Measurements from ENCODE around the gene HDAC8. TPM values are rescaled to one million over a fixed set of nuclear protein-coding genes. Genes with fewer than 3 reads are reported as not detected.

Gene HDAC8
- total and polyA plus RNA-seq, 12 donors: 32.1 to 232 (median 57.1) TPM

DNA sequence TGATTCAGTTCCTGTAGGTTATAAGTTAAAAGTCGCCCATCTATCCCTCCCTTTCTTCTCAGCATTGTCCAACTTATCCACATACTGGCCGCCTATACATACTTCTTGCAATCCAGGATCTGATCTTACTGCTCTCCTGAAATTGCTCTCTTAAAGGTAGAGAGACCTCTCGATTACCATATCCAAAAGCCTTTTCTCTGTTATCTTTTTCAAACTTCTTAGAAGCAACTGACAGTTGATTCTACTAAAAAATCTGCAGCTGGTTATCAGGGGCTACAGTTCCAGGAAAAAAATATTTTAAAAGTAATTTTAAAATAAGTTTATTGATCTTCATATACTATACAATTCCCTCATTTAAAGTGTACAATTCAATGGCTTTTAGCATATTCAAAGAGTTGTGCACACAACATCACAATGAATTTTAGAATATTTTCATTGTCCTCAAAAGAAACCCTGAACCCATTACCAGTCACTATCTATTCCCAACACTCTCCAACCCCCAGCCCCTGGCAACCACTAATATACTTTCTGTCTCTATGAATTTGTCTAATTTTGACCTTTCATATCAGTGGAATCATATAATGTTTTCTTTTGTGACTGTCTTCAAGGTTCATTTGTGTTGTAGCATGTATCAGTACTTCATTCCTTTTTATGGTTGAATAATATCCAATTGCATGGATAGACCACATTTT is 102.0 kb downstream of the HDAC8 start:
- intact Hi-C loops (cut with DNase I): no loop called here
- Histone ChIP-seq H3K27ac (no peak overlapping the region), H3K4me1 (replicated peaks in 1 of 2) (no peaks in the 10 kb centered on the region), H3K9me3 (replicated peaks in 1 of 3) (no peaks in the 10 kb centered on the region), H3K27me3 (no peaks in the 10 kb centered on the region), H3K36me3 (replicated peaks in 1 of 2) (no peaks in the 10 kb centered on the region), H3K4me3 (no peak overlapping the region)
- 63 to 100% (median 85%) methylated on average over 3 of the region's 3 CpGs for WGBS, 4 donors
- no peak for DNase-seq
- TF ChIP-seq, protein P1, sequence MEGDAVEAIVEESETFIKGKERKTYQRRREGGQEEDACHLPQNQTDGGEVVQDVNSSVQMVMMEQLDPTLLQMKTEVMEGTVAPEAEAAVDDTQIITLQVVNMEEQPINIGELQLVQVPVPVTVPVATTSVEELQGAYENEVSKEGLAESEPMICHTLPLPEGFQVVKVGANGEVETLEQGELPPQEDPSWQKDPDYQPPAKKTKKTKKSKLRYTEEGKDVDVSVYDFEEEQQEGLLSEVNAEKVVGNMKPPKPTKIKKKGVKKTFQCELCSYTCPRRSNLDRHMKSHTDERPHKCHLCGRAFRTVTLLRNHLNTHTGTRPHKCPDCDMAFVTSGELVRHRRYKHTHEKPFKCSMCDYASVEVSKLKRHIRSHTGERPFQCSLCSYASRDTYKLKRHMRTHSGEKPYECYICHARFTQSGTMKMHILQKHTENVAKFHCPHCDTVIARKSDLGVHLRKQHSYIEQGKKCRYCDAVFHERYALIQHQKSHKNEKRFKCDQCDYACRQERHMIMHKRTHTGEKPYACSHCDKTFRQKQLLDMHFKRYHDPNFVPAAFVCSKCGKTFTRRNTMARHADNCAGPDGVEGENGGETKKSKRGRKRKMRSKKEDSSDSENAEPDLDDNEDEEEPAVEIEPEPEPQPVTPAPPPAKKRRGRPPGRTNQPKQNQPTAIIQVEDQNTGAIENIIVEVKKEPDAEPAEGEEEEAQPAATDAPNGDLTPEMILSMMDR (IDR thresholded peaks at IDR 0.05): no peak
- TF ChIP-seq POLR2A (IDR thresholded peaks at IDR 0.05): no peak

DNA sequence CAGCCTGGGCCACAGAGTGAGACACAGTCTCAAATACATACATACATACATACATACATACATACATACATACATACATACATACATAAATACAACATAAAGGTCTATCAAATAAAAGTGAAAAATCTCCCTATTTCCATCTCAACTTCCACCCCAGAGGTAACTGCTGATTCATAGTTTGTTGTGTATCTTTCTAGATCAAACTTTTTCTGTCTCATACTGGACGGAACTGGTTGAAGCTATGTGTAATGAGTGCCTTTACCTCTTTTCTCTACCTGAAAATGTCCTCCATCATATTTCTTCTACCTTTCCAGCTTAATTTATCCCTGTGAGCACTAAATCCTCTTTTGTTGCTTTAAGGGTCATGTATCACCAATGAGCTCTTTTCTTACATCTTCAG is 102.5 kb downstream of the HDAC8 start:
- DNase-seq: no peak
- Histone ChIP-seq H3K4me3 (no peak overlapping the region), H3K36me3 (replicated peaks in 1 of 2) (no peaks in the 10 kb centered on the region), H3K27me3 (no peaks in the 10 kb centered on the region), H3K9me3 (replicated peaks in 1 of 3) (no peaks in the 10 kb centered on the region), H3K4me1 (replicated peaks in 1 of 2) (no peaks in the 10 kb centered on the region), H3K27ac (no peak overlapping the region)
- TF ChIP-seq POLR2A (IDR thresholded peaks at IDR 0.05): no peak
- TF ChIP-seq, protein P1 (IDR thresholded peaks at IDR 0.05): no peak
- WGBS, 4 donors: 85 to 100% (median 92%) methylated on average over 1 of the region's 1 CpG
- intact Hi-C loops (cut with DNase I): no loop called here

- intact Hi-C loops (cut with DNase I): no loop called here
- WGBS, 4 donors: 60 to 95% (median 81%) methylated on average over 2 of the region's 2 CpGs
These were observed 104.0 kb downstream of the HDAC8 start for GRCh38 chrX:72468607-72469006.

DNA sequence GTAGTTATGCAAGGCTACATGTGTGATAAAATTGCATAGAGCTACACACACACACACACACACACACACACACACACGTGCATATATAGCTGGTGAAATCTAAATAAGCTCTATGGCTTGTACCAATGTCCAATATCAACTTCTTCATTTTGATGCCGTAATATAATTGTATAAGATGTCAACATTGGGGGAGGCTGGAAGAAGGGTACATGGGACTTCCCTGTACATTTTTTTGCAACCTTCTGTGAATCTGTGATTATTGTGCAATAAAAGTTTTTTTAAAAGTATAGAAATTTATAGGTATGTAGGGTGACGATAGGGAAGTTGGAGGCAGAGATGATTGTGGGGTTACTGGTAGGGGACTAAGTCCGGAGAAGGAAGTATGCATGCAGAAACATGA is 105.5 kb downstream of the HDAC8 start:
- Histone ChIP-seq H3K4me1 (replicated peaks in 1 of 2) (no peaks in the 10 kb centered on the region), H3K27me3 (no peaks in the 10 kb centered on the region), H3K36me3 (replicated peaks in 1 of 2) (no peaks in the 10 kb centered on the region), H3K4me3 (no peak overlapping the region), H3K9me3 (replicated peaks in 1 of 3) (no peaks in the 10 kb centered on the region), H3K27ac (no peak overlapping the region)
- 81 to 89% (median 89%) methylated on average over 4 of the region's 4 CpGs for WGBS, 4 donors
- intact Hi-C loops (cut with DNase I): no loop called here
- TF ChIP-seq, protein P1 (IDR thresholded peaks at IDR 0.05): no peak
- no peak for TF ChIP-seq POLR2A (IDR thresholded peaks at IDR 0.05)
- DNase-seq: no peak

More at GRCh38 chrX:72468607-72469006, 104.0 kb downstream of the HDAC8 start:
- TF ChIP-seq POLR2A (IDR thresholded peaks at IDR 0.05): no peak
- TF ChIP-seq, protein P1 (IDR thresholded peaks at IDR 0.05): no peak
- no peaks in the 10 kb centered on the region for H3K4me1 ChIP-seq (replicated peaks in 1 of 2)
- no peak for DNase-seq
- H3K27me3 ChIP-seq: no peaks in the 10 kb centered on the region
- no peak overlapping the region for H3K4me3 ChIP-seq
- no peak overlapping the region for H3K27ac ChIP-seq
- H3K36me3 ChIP-seq (replicated peaks in 1 of 2): no peaks in the 10 kb centered on the region
- H3K9me3 ChIP-seq (replicated peaks in 1 of 3): no peaks in the 10 kb centered on the region

Data from adrenal gland (tissue), 12 donors.